MM.1S (cell line): Measurements from ENCODE around the gene PRODH.
"Not testable (repeated sequence)": the region's sequence is repeated elsewhere in the genome, so short reads cannot be mapped to it uniquely, and the experiment has no call there.

Experiments used
- DNase-seq: peaks from one replicate; pipeline ENCODE4 v3.0.0-alpha.2; 2015
- H2AFZ ChIP-seq: fragments of 300-600 bp; sonication (generic); 2 replicates; pipeline ENCODE4 v1.6.0; 2016; ENCODE audit warnings: antibody characterized with exemption, low read length
- H3F3A ChIP-seq: fragments of 300-600 bp; sonication (generic); 2 replicates; pipeline ENCODE4 v1.6.1; 2016; ENCODE audit warnings: mild to moderate bottlenecking, antibody characterized with exemption, low read length, moderate library complexity, mixed read lengths; ENCODE audit not compliant: insufficient read depth
- H3K27ac ChIP-seq: fragments of 300-600 bp; sonication (generic); 2 replicates; pipeline ENCODE4 v1.5.1; 2016; ENCODE audit warnings: mild to moderate bottlenecking, low read length
- H3K27me3 ChIP-seq: fragments of 300-600 bp; sonication (generic); replicated peaks from 2 replicates; pipeline ENCODE4 v1.6.0; 2016; ENCODE audit warnings: low read length; ENCODE audit not compliant: insufficient read depth
- H3K36me3 ChIP-seq: fragments of 300-600 bp; sonication (generic); replicated peaks from 2 replicates; pipeline ENCODE4 v1.6.1; 2016; ENCODE audit warnings: mild to moderate bottlenecking, low read length, mixed read lengths; ENCODE audit not compliant: insufficient read depth
- H3K4me1 ChIP-seq: fragments of 300-600 bp; sonication (generic); 2 replicates; pipeline ENCODE4 v1.6.1; 2016; ENCODE audit warnings: low read length, mixed read lengths
- H3K4me2 ChIP-seq: fragments of 300-600 bp; sonication (generic); 2 replicates; pipeline ENCODE4 v1.6.0; 2016; ENCODE audit warnings: low read depth, low read length
- H3K4me3 ChIP-seq: fragments of 300-600 bp; sonication (generic); 2 replicates; pipeline ENCODE4 v1.5.1; 2016; ENCODE audit warnings: low read length, mixed read lengths
- H3K79me2 ChIP-seq: fragments of 300-600 bp; sonication (generic); 2 replicates; pipeline ENCODE4 v1.6.1; 2016; ENCODE audit warnings: mixed run types, low read length, mixed read lengths
- H3K9ac ChIP-seq: fragments of 300-600 bp; sonication (generic); 2 replicates; pipeline ENCODE4 v1.6.1; 2016; ENCODE audit warnings: low read length, mixed read lengths
- H3K9me2 ChIP-seq: fragments of 300-600 bp; sonication (generic); replicated peaks from 2 replicates; pipeline ENCODE4 v1.6.1; 2016; ENCODE audit warnings: mild to moderate bottlenecking, low read length, mixed read lengths; ENCODE audit not compliant: insufficient read depth
- H3K9me3 ChIP-seq: fragments of 300-600 bp; sonication (generic); replicated peaks from 2 replicates; pipeline ENCODE4 v1.6.1; 2016; ENCODE audit warnings: mild to moderate bottlenecking, low read length, mixed read lengths; ENCODE audit not compliant: insufficient read depth
- H4K20me1 ChIP-seq: fragments of 300-600 bp; sonication (generic); 2 replicates; pipeline ENCODE4 v1.6.1; 2016; ENCODE audit warnings: mild to moderate bottlenecking, low read length, moderate library complexity, mixed read lengths; ENCODE audit not compliant: insufficient read depth

PRODH gene

GRCh38 chr22:18960166-18960820 is 24.2 kb upstream of the PRODH start:
- not testable (repeated sequence) for H3K9me3 ChIP-seq, H3K27ac ChIP-seq, DNase-seq, H3K36me3 ChIP-seq, H4K20me1 ChIP-seq, H3K9me2 ChIP-seq, H3K4me1 ChIP-seq, H3K4me2 ChIP-seq, H3K4me3 ChIP-seq, H3F3A ChIP-seq, H2AFZ ChIP-seq, H3K9ac ChIP-seq, H3K79me2 ChIP-seq
- H3K27me3 ChIP-seq: peaks cover 29% of the 10 kb centered on the region

GRCh38 chr22:18959741-18960140 is 23.6 kb upstream of the PRODH start:
- H2AFZ ChIP-seq, H3K79me2 ChIP-seq, H3K9me2 ChIP-seq, H3F3A ChIP-seq, H3K4me1 ChIP-seq, DNase-seq, H3K4me2 ChIP-seq, H3K4me3 ChIP-seq, H3K9me3 ChIP-seq, H3K36me3 ChIP-seq, H3K9ac ChIP-seq, H3K27ac ChIP-seq, H4K20me1 ChIP-seq: not testable (repeated sequence)
- H3K27me3 ChIP-seq: peaks cover 30% of the 10 kb centered on the region

GRCh38 chr22:18959266-18959665 is 23.2 kb upstream of the PRODH start:
- H2AFZ ChIP-seq, DNase-seq, H3K9me2 ChIP-seq, H3K9me3 ChIP-seq, H3K4me2 ChIP-seq, H3K4me3 ChIP-seq, H3K27ac ChIP-seq, H3F3A ChIP-seq, H3K9ac ChIP-seq, H3K4me1 ChIP-seq, H3K36me3 ChIP-seq, H4K20me1 ChIP-seq, H3K79me2 ChIP-seq: not testable (repeated sequence)
- peaks cover 30% of the 10 kb centered on the region for H3K27me3 ChIP-seq

GRCh38 chr22:18958738-18959137 is 22.6 kb upstream of the PRODH start:
- H3K9ac ChIP-seq, H3K4me2 ChIP-seq, H3F3A ChIP-seq, H4K20me1 ChIP-seq, DNase-seq, H3K9me2 ChIP-seq, H3K4me3 ChIP-seq, H2AFZ ChIP-seq, H3K79me2 ChIP-seq, H3K27ac ChIP-seq, H3K4me1 ChIP-seq, H3K9me3 ChIP-seq, H3K36me3 ChIP-seq: not testable (repeated sequence)
- peaks cover 30% of the 10 kb centered on the region for H3K27me3 ChIP-seq

- H4K20me1 ChIP-seq, H3K4me3 ChIP-seq, H3K4me1 ChIP-seq, H3F3A ChIP-seq, H3K9ac ChIP-seq, H3K36me3 ChIP-seq, H3K4me2 ChIP-seq, H3K9me2 ChIP-seq, H3K27ac ChIP-seq, H3K79me2 ChIP-seq, H2AFZ ChIP-seq, DNase-seq, H3K9me3 ChIP-seq: not testable (repeated sequence)
- peaks cover 30% of the 10 kb centered on the region for H3K27me3 ChIP-seq
Measured at GRCh38 chr22:18958321-18958705, 22.2 kb upstream of the PRODH start.

GRCh38 chr22:18957621-18958320 is 21.7 kb upstream of the PRODH start:
- H3K4me1 ChIP-seq, H4K20me1 ChIP-seq, H2AFZ ChIP-seq, DNase-seq, H3K4me2 ChIP-seq, H3K9me3 ChIP-seq, H3K27ac ChIP-seq, H3K9ac ChIP-seq, H3K4me3 ChIP-seq, H3F3A ChIP-seq, H3K79me2 ChIP-seq, H3K9me2 ChIP-seq, H3K36me3 ChIP-seq: not testable (repeated sequence)
- peaks cover 30% of the 10 kb centered on the region for H3K27me3 ChIP-seq

- not testable (repeated sequence) for H3K79me2 ChIP-seq, H3K9me2 ChIP-seq, H3K9me3 ChIP-seq
Measured at GRCh38 chr22:18956956-18957355, 20.9 kb upstream of the PRODH start.

More at GRCh38 chr22:18956956-18957355, 20.9 kb upstream of the PRODH start:
- H3K27ac ChIP-seq, H3K9ac ChIP-seq, H3F3A ChIP-seq, H2AFZ ChIP-seq, H3K4me3 ChIP-seq, H3K4me1 ChIP-seq, H4K20me1 ChIP-seq, H3K4me2 ChIP-seq, DNase-seq, H3K36me3 ChIP-seq: not testable (repeated sequence)
- peaks cover 30% of the 10 kb centered on the region for H3K27me3 ChIP-seq
